Progenitor cell of endocrine pancreas (in vitro differentiated cells): ENCODE results near the gene IFNGR1. TPM values are rescaled to one million over a fixed set of nuclear protein-coding genes. Genes with fewer than 3 reads are reported as not detected.

Experiments
- DNase-seq: peaks from one replicate; pipeline ENCODE4 v3.0.0; 2021; ENCODE audit warnings: low spot score; ENCODE audit not compliant: unreplicated experiment
- H3K27ac Mint-ChIP-seq: 2 replicates; pipeline ENCODE4 v1.8.0; 2021; ENCODE audit warnings: mild to moderate bottlenecking, moderate library complexity, mixed read lengths
- H3K27me3 Mint-ChIP-seq: 2 replicates; pipeline ENCODE4 v1.8.0; 2021; ENCODE audit warnings: mixed read lengths
- H3K36me3 Mint-ChIP-seq: 2 replicates; pipeline ENCODE4 v1.8.0; 2022; ENCODE audit warnings: mixed read lengths; ENCODE audit not compliant: insufficient read depth
- H3K4me1 Mint-ChIP-seq: 2 replicates; pipeline ENCODE4 v1.8.0; 2021; ENCODE audit warnings: low read depth, mixed read lengths
- H3K4me3 Mint-ChIP-seq: 2 replicates; pipeline ENCODE4 v1.8.0; 2021; ENCODE audit warnings: low read depth, mild to moderate bottlenecking, moderate library complexity, mixed read lengths
- H3K9me3 Mint-ChIP-seq: 2 replicates; pipeline ENCODE4 v1.8.0; 2021; ENCODE audit warnings: low read depth, mixed read lengths
- total RNA-seq: library from RNA; stranded (reverse); gene quantifications from 2 replicates; pipeline ENCODE4 v1.2.1, GENCODE V29; 2021
- TF ChIP-seq, protein P1 (sequence below): fragments of 200-600 bp; sonication (generic); IDR thresholded peaks from one replicate; pipeline ENCODE4 v1.5.0; 2021; ENCODE audit warnings: antibody characterized with exemption, mild to moderate bottlenecking; ENCODE audit not compliant: unreplicated experiment

The IFNGR1 gene
- total RNA-seq, 1 donor from 2014 or later, result 29.4 TPM

DNA sequence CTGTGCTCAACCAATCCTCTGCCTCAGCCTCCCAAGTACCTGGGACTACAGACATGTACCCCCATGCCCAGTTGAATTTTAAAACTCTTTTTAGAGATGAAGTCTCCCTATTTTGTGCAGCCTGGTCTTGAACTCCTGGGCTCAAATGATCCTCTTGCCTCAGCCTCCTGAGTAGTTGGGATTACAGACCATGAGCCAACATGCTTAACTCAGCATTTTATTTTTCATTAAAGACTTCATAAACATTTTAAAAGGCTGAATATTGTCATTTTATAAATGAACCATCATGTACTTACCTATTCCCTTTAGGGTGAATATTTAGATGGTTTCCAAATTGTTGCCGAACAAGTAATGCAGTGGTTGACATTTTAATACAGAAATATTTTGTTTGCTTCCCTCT is 16.5 kb upstream of the IFNGR1 start:
- H3K27ac Mint-ChIP-seq, result no peak overlapping the region
- no peak overlapping the region for H3K4me3 Mint-ChIP-seq
- DNase-seq, result no peak
- H3K27me3 Mint-ChIP-seq, result no peaks in the 10 kb centered on the region
- H3K4me1 Mint-ChIP-seq, result no peaks in the 10 kb centered on the region
- no peaks in the 10 kb centered on the region for H3K36me3 Mint-ChIP-seq
- TF ChIP-seq, protein P1, sequence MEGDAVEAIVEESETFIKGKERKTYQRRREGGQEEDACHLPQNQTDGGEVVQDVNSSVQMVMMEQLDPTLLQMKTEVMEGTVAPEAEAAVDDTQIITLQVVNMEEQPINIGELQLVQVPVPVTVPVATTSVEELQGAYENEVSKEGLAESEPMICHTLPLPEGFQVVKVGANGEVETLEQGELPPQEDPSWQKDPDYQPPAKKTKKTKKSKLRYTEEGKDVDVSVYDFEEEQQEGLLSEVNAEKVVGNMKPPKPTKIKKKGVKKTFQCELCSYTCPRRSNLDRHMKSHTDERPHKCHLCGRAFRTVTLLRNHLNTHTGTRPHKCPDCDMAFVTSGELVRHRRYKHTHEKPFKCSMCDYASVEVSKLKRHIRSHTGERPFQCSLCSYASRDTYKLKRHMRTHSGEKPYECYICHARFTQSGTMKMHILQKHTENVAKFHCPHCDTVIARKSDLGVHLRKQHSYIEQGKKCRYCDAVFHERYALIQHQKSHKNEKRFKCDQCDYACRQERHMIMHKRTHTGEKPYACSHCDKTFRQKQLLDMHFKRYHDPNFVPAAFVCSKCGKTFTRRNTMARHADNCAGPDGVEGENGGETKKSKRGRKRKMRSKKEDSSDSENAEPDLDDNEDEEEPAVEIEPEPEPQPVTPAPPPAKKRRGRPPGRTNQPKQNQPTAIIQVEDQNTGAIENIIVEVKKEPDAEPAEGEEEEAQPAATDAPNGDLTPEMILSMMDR, result no peak
- H3K9me3 Mint-ChIP-seq, result peaks cover 9% of the 10 kb centered on the region

DNA sequence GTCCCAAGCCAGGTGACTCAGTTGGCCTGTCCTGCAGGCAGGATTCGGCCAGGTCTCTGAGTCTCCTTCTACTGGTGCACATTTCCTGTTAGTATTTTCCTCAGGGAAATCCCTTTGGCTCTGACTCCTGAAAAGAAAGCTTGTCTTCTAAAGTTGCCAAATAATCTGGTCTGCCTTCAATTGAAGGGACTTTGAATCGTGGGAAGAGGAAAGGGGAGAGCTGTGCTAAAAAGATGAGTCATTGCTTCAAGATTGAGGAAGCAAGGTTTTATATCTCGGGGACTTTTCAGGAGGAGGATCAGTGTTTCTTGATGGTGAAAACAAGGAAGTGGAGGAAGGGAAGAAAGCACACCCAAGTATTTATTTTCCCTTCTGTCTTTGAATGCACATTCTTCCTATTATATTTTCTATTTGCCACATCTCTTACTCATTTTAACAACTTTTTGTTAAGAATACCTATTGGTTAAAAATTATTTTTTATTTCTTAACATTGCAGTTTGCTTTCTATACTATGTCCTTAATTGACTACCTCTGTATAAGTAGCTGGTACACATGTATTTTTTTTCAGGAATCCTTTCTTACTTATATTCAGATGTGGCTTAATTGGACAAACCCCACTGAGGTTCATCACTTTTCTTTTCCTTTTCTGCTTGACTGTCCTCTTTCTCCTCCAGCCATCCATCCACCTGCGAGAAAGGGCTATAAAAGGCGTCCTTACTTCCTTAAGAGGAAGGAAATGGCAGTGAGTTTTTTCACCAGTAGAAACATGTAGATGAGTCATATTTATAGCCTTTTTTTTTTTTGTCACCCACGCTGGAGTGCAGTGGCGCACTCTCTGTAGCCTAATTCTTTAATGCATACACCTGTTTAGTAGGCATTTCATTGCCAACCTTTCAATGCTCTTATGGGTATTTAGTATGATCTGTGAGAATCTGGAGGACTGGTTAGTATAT is 15.0 kb upstream of the IFNGR1 start:
- H3K27me3 Mint-ChIP-seq, result no peaks in the 10 kb centered on the region
- peaks cover 9% of the 10 kb centered on the region for H3K9me3 Mint-ChIP-seq
- H3K4me1 Mint-ChIP-seq, result no peaks in the 10 kb centered on the region
- H3K27ac Mint-ChIP-seq, result no peak overlapping the region
- TF ChIP-seq, protein P1, result no peak
- no peaks in the 10 kb centered on the region for H3K36me3 Mint-ChIP-seq
- DNase-seq, result no peak
- H3K4me3 Mint-ChIP-seq, result no peak overlapping the region

DNA sequence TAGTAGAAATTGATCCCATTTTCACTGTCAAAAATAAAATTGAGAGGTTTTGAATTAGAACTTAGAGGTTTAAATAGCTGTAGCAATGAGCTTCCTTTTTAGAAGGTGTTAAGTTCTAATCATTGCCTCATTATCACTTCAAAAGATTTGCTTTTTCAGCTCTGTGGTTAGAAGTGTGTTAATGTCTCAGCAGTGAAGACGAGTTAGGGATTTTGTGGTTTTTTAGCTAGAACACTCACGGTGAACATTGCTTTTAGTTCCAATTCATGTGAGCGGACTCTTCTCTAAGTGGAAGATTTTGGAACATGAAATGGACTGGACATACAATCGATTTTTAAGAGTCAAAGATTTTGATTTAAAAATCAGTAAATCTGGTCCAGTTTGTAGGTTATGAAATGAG is 12.7 kb upstream of the IFNGR1 start:
- TF ChIP-seq, protein P1, result no peak

DNA sequence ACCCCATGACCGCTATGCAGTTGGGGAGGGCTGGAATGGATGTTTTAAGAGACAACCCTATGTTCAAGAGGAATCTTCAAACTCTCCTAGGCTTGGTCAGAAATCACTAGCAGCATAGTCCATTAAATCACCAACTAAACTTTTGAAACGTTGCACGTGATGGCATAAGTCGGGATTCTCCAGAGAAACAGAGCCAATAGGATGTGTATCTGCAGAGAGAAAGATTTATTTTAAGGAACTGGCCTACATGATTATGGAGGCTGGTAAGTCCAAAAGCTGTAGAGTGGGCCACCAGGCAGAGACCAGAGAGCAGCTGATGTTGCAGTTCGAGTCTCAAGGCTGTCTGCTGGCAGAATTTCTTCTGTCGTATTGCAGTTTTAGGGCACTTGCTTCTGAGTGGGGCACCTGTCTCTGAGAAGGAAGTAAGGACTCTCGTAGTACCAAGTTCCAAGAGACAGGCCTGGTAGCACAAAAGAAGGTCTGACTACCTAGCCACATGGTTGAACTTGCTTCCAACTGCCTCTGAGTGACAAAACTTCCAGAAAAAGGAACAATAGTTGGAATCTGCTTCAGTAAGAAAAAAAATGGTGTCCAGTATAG is 11.9 kb upstream of the IFNGR1 start:
- Mint-ChIP-seq H3K4me3 (no peak overlapping the region), H3K9me3 (no peaks in the 10 kb centered on the region), H3K27ac (no peak overlapping the region), H3K27me3 (no peaks in the 10 kb centered on the region), H3K4me1 (peaks cover 5% of the 10 kb centered on the region), H3K36me3 (no peaks in the 10 kb centered on the region)
- no peak for DNase-seq
- TF ChIP-seq, protein P1, result no peak

More for the DNA sequence above, 12.7 kb upstream of the IFNGR1 start:
- Mint-ChIP-seq H3K4me3 (no peak overlapping the region), H3K36me3 (no peaks in the 10 kb centered on the region), H3K4me1 (peaks cover 5% of the 10 kb centered on the region), H3K27ac (no peak overlapping the region), H3K27me3 (no peaks in the 10 kb centered on the region), H3K9me3 (no peaks in the 10 kb centered on the region)
- no peak for DNase-seq

DNA sequence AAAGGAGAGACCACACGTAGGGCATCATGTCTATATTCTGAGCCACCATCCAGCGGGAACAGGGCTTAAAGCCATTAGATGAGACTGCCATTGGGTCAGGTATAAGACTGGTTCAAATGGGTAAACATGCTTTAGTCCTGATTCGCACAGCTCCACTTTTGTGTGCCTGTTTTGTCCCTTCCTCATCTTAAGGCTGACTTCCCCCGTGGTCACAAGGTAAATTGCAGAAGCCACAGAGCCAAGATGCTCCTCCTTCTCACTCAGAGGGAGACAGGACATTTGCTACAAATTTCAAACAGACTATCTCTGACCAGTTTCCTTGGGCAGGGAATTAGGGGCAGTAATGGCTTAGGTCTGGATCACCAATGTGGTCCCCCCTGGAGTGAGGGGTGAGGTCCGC is 11.4 kb upstream of the IFNGR1 start:
- no peaks in the 10 kb centered on the region for H3K27me3 Mint-ChIP-seq
- TF ChIP-seq, protein P1, result no peak
- H3K36me3 Mint-ChIP-seq, result no peaks in the 10 kb centered on the region
- no peaks in the 10 kb centered on the region for H3K9me3 Mint-ChIP-seq
- H3K27ac Mint-ChIP-seq, result no peak overlapping the region
- H3K4me1 Mint-ChIP-seq, result peaks cover 5% of the 10 kb centered on the region
- H3K4me3 Mint-ChIP-seq, result no peak overlapping the region
- DNase-seq, result no peak
